Measurements from ENCODE around the gene PCNX2. TPM values are rescaled to one million over a fixed set of nuclear protein-coding genes. Genes with fewer than 3 reads are reported as not detected.

Gene PCNX2
- total and polyA plus RNA-seq, 2 of the 8 experiments (the other 6 are each of a cell fraction or from before 2014, with no cell fraction given), result 46.1 to 57.6 TPM

DNA sequence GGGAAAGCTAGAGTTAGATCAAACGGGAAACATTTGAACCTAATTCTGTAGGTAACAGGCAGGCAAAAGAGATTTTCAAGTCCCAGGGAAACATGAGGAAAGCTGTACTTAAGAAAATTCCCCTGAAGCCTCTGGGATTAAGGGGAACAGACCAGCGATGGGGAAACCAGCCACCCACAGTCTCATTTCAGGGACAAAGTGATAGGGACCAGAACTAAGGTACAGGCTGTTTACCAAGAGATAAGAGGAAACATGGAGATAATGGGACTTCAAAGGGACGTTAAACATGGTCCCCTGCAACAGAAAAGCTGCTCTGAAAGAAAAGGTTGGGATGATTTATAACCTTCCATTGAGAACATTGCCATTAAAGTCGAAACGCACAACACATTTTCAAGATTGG lies 260.7 kb downstream of the PCNX2 start:
- no peaks in the 10 kb centered on the region for H3K79me2 ChIP-seq (ENCODE audit: control insufficient read depth in 1 of 2, insufficient read depth in 2 of 2, low read length in 2 of 2)
- H2BK120ac ChIP-seq (replicated peaks; ENCODE audit: low read depth, low read length), result no peak overlapping the region
- H2AFZ ChIP-seq (ENCODE audit: low read length), result no peak overlapping the region
- no peak overlapping the region for H3K4ac ChIP-seq (replicated peaks; ENCODE audit: insufficient read length, low read depth, low read length)
- H2BK20ac ChIP-seq (ENCODE audit: low read length), result no peak overlapping the region
- ChIA-PET CTCF (ENCODE audit: partially characterized antibody) (interaction anchor here (0.8 to 2.4 kb wide), 3 partner anchors 9 to 13 kb away, joined by 3 to 14 read pairs (median 4); no protein-coding TSS in a partner anchor), POLR2A (ENCODE audit: partially characterized antibody) (no interaction called here)
- no peaks in the 10 kb centered on the region for H3K4me1 ChIP-seq (replicated peaks in 1 of 4; ENCODE audit: control insufficient read depth in 3 of 4, insufficient read depth in 4 of 4, low read length in 3 of 4)
- H3K36me3 ChIP-seq (ENCODE audit: control insufficient read depth in 2 of 4, insufficient read depth in 4 of 4, low read length in 3 of 4), result no peaks in the 10 kb centered on the region; a peak in 1 of 8 replicates
- no peak overlapping the region for H2BK12ac ChIP-seq (ENCODE audit: low read depth, low read length)
- H3K9ac ChIP-seq (replicated peaks in 1 of 4; ENCODE audit: extremely low read depth in 1 of 4, low read depth in 3 of 4, low read length in 3 of 4), result no peak overlapping the region
- no peak overlapping the region for H4K5ac ChIP-seq (ENCODE audit: insufficient read length, low read depth, low read length)
- H2AK5ac ChIP-seq (ENCODE audit: low read depth, low read length), result no peak overlapping the region
- no peaks in the 10 kb centered on the region for H3K23me2 ChIP-seq (ENCODE audit: low read depth, low read length)
- no peak overlapping the region for H3K14ac ChIP-seq (ENCODE audit: insufficient read length)
- H3K79me1 ChIP-seq (ENCODE audit: low read depth, low read length), result no peaks in the 10 kb centered on the region
- no peak overlapping the region for H2BK15ac ChIP-seq (ENCODE audit: low read length)
- no peak overlapping the region for H3K18ac ChIP-seq (ENCODE audit: extremely low read depth, low read length)
- 86% methylated on average over 5 of the region's 5 CpGs; no CpG with 5 or more reads in 1 of the 2 experiments for WGBS, 2 experiments (ENCODE audit: extremely low coverage in 1 of 2, insufficient coverage in 1 of 2, insufficient read length in 1 of 2, insufficient replicate concordance in 2 of 2, low coverage in 1 of 2, low lambda C conversion rate in 2 of 2, missing lambda C conversion rate in 1 of 2)
- H3K27me3 ChIP-seq (replicated peaks in 1 of 4; ENCODE audit: control insufficient read depth in 3 of 4, extremely low read depth in 1 of 4, insufficient read depth in 3 of 4, low read length in 3 of 4), result no peaks in the 10 kb centered on the region
- H3K9me3 ChIP-seq (ENCODE audit: insufficient read depth in 2 of 2, low read depth in 1 of 2, low read length in 1 of 2), result no peaks in the 10 kb centered on the region
- no peak overlapping the region for H3K27ac ChIP-seq (ENCODE audit: low read depth, low read length)
- H3K4me3 ChIP-seq (ENCODE audit: extremely low read depth in 1 of 4, insufficient read depth in 2 of 4, low read depth in 3 of 4, low read length in 4 of 4), result no peak overlapping the region
- no peak for FAIRE-seq
- no peak for DNase-seq (ENCODE audit: low read depth in 1 of 2, low spot score in 2 of 2)
- no peak overlapping the region for H3K4me2 ChIP-seq (ENCODE audit: insufficient read depth in 1 of 2, low read depth in 2 of 2, low read length in 2 of 2)
- no peak overlapping the region for H3K23ac ChIP-seq (ENCODE audit: insufficient read length)
- no peak overlapping the region for H4K8ac ChIP-seq (ENCODE audit: extremely low read depth, insufficient read depth, low read length)
- no peak overlapping the region for H2BK5ac ChIP-seq (ENCODE audit: low read depth, low read length)
- H4K91ac ChIP-seq (replicated peaks; ENCODE audit: insufficient read length, low read length), result no peak overlapping the region
- H4K20me1 ChIP-seq (replicated peaks in 1 of 2; ENCODE audit: control insufficient read depth in 1 of 2, insufficient read depth in 2 of 2, low read length in 2 of 2), result no peaks in the 10 kb centered on the region
- no peak overlapping the region for H3K56ac ChIP-seq (replicated peaks; ENCODE audit: insufficient read length, low read depth, low read length)
